Trophoblast cell (in vitro differentiated cells and primary cell): ENCODE data around the gene SDE2.
A peak's percentile ranks its signal among the peaks of the same experiment; 100 is the strongest.

Source experiments
- DNase-seq, 2 donors: peaks; one replicate each; pipeline ENCODE4 v3.0.0-alpha.2; 2016
- H2AFZ ChIP-seq: 2 replicates; pipeline ENCODE4 v1.6.1; 2013; ENCODE audit warnings: low read length, moderate library complexity, mild to moderate bottlenecking; ENCODE audit not compliant: insufficient read depth, poor library complexity
- H2AK5ac ChIP-seq: 2 replicates; pipeline ENCODE4 v1.6.1; 2013; ENCODE audit warnings: mild to moderate bottlenecking, low read length
- H2BK120ac ChIP-seq: 2 replicates; pipeline ENCODE4 v1.6.1; 2013; ENCODE audit warnings: low read length, mild to moderate bottlenecking, moderate library complexity; ENCODE audit not compliant: insufficient read depth, poor library complexity
- H2BK12ac ChIP-seq: 2 replicates; pipeline ENCODE4 v1.6.1; 2013; ENCODE audit warnings: mild to moderate bottlenecking, low read length, moderate library complexity
- H2BK5ac ChIP-seq: 2 replicates; pipeline ENCODE4 v1.6.1; 2013; ENCODE audit warnings: low read length, low read depth, moderate library complexity, mild to moderate bottlenecking; ENCODE audit not compliant: poor library complexity
- H3K14ac ChIP-seq: 2 replicates; pipeline ENCODE4 v1.6.1; 2013; ENCODE audit warnings: mild to moderate bottlenecking, low read length
- H3K18ac ChIP-seq: 2 replicates; pipeline ENCODE4 v1.6.1; 2013; ENCODE audit warnings: mild to moderate bottlenecking, low read length
- H3K23ac ChIP-seq: 2 replicates; pipeline ENCODE4 v1.6.1; 2013; ENCODE audit warnings: low read length
- H3K27ac ChIP-seq: 2 replicates; pipeline ENCODE4 v1.5.1; 2013; ENCODE audit warnings: low read depth, mild to moderate bottlenecking, inconsistent platforms, low read length, moderate library complexity
- H3K27me3 ChIP-seq: 2 replicates; pipeline ENCODE4 v1.6.1; 2013; ENCODE audit warnings: inconsistent platforms, mild to moderate bottlenecking, low read length, moderate library complexity; ENCODE audit not compliant: insufficient read depth
- H3K36me3 ChIP-seq, 2 experiments: 1 replicate in 1 of 2; 2 replicates in 1 of 2; pipeline ENCODE4 v1.6.1; 2013; ENCODE audit warnings: low read length in 2 of 2, mild to moderate bottlenecking in 2 of 2, moderate library complexity in 1 of 2; ENCODE audit not compliant: insufficient read depth in 2 of 2, control insufficient read depth in 1 of 2
- H3K4ac ChIP-seq: 2 replicates; pipeline ENCODE4 v1.6.1; 2013; ENCODE audit warnings: low read depth, mild to moderate bottlenecking, low read length, moderate library complexity
- H3K4me1 ChIP-seq, 2 experiments: 1 replicate in 1 of 2; 2 replicates in 1 of 2; pipeline ENCODE4 v1.6.1; 2013; ENCODE audit warnings: low read length in 2 of 2, mild to moderate bottlenecking in 2 of 2, moderate library complexity in 1 of 2; ENCODE audit not compliant: insufficient read depth in 2 of 2, control insufficient read depth in 1 of 2
- H3K4me2 ChIP-seq: 2 replicates; pipeline ENCODE4 v1.6.1; 2013; ENCODE audit warnings: inconsistent platforms, mild to moderate bottlenecking, low read length, moderate library complexity
- H3K4me3 ChIP-seq: 2 replicates; pipeline ENCODE4 v1.5.1; 2013; ENCODE audit warnings: mild to moderate bottlenecking, low read depth, low read length, inconsistent platforms
- H3K79me1 ChIP-seq: one replicate; pipeline ENCODE4 v1.6.1; 2013; ENCODE audit warnings: low read length
- H3K79me2 ChIP-seq: 2 replicates; pipeline ENCODE4 v1.6.1; 2013; ENCODE audit warnings: low read length, mild to moderate bottlenecking; ENCODE audit not compliant: control insufficient read depth, insufficient read depth, poor library complexity
- H3K9ac ChIP-seq: 2 replicates; pipeline ENCODE4 v1.6.1; 2013; ENCODE audit warnings: mild to moderate bottlenecking, low read length
- H3K9me3 ChIP-seq: 2 replicates; pipeline ENCODE4 v1.6.1; 2013; ENCODE audit warnings: low read depth, mild to moderate bottlenecking, control low read depth, inconsistent platforms, low read length; ENCODE audit not compliant: insufficient read depth
- H4K12ac ChIP-seq: 2 replicates; pipeline ENCODE4 v1.6.1; 2013; ENCODE audit warnings: low read depth, mild to moderate bottlenecking, low read length, moderate library complexity
- H4K8ac ChIP-seq: 2 replicates; pipeline ENCODE4 v1.6.1; 2013; ENCODE audit warnings: low read depth, mild to moderate bottlenecking, low read length, moderate library complexity
- H4K91ac ChIP-seq: one replicate; pipeline ENCODE4 v1.6.1; 2013; ENCODE audit warnings: low read depth, mild to moderate bottlenecking, low read length, moderate library complexity
- WGBS: extraction: QIAGEN DNeasy Blood & Tissue Kit; methylation state at CpG from one replicate; pipeline ENCODE4 v1.1.7; 2013; ENCODE audit warnings: missing lambda C conversion rate; ENCODE audit not compliant: insufficient read length, insufficient coverage; ENCODE audit errors: extremely low coverage; 5-methylcytosine and 5-hydroxymethylcytosine counted together

Gene SDE2

GRCh38 chr1:225950905-225951497 is 48.1 kb downstream of the SDE2 start:
- Histone ChIP-seq H3K79me2 (no peaks in the 10 kb centered on the region), H3K4me2 (no peak overlapping the region), H3K4ac (no peak overlapping the region), H2AFZ (no peak overlapping the region), H2BK12ac (no peak overlapping the region), H3K4me1 (no peaks in the 10 kb centered on the region), H3K27me3 (no peaks in the 10 kb centered on the region), H2AK5ac (no peak overlapping the region), H4K8ac (no peak overlapping the region), H2BK120ac (no peak overlapping the region), H4K12ac (no peak overlapping the region), H3K14ac (no peak overlapping the region), H3K4me3 (no peak overlapping the region), H3K36me3 (no peaks in the 10 kb centered on the region), H3K79me1 (no peaks in the 10 kb centered on the region), H2BK5ac (no peak overlapping the region), H4K91ac (no peak overlapping the region), H3K27ac (no peak overlapping the region), H3K23ac (no peak overlapping the region), H3K18ac (no peak overlapping the region), H3K9me3 (no peaks in the 10 kb centered on the region), H3K9ac (no peak overlapping the region)
- DNase-seq = no peak
- WGBS = no CpG with 5 or more reads among the region's 9 CpGs

- DNase-seq = no peak
- no peaks in the 10 kb centered on the region for H3K79me1 ChIP-seq
- no peak overlapping the region for H2BK5ac ChIP-seq
- H3K14ac ChIP-seq = no peak overlapping the region
- H3K27me3 ChIP-seq = no peaks in the 10 kb centered on the region
- H3K9ac ChIP-seq = no peak overlapping the region
- no peak overlapping the region for H3K27ac ChIP-seq
- H3K4me3 ChIP-seq = no peak overlapping the region
- H2AFZ ChIP-seq = no peak overlapping the region
- H3K36me3 ChIP-seq = no peaks in the 10 kb centered on the region
- no peaks in the 10 kb centered on the region for H3K9me3 ChIP-seq
- no peak overlapping the region for H4K8ac ChIP-seq
- H3K79me2 ChIP-seq = peaks cover 2% of the 10 kb centered on the region
- H3K23ac ChIP-seq = no peak overlapping the region
- H3K4me2 ChIP-seq = no peak overlapping the region
- H3K4me1 ChIP-seq = peaks cover 0 to 3% of the 10 kb centered on the region in 2 experiments
- no peak overlapping the region for H2AK5ac ChIP-seq
- H2BK120ac ChIP-seq = no peak overlapping the region
- H4K91ac ChIP-seq = no peak overlapping the region
- WGBS = no CpG with 5 or more reads among the region's 6 CpGs
- H3K18ac ChIP-seq = no peak overlapping the region
- no peak overlapping the region for H4K12ac ChIP-seq
- H3K4ac ChIP-seq = no peak overlapping the region
- no peak overlapping the region for H2BK12ac ChIP-seq
Observed at GRCh38 chr1:225949041-225949440, 50.1 kb downstream of the SDE2 start.

GRCh38 chr1:225946803-225947202 is 52.3 kb downstream of the SDE2 start:
- no peak overlapping the region for H3K23ac ChIP-seq
- no peak overlapping the region for H3K18ac ChIP-seq
- no peak overlapping the region for H3K4me3 ChIP-seq
- H4K91ac ChIP-seq = no peak overlapping the region
- H3K9ac ChIP-seq = no peak overlapping the region
- no peak for DNase-seq
- no peak overlapping the region for H3K4me2 ChIP-seq
- no CpG with 5 or more reads among the region's 5 CpGs for WGBS
- no peak overlapping the region for H4K12ac ChIP-seq
- no peak overlapping the region for H2BK5ac ChIP-seq
- H3K27me3 ChIP-seq = no peaks in the 10 kb centered on the region
- peaks cover 0 to 4% of the 10 kb centered on the region in 2 experiments for H3K4me1 ChIP-seq
- no peak overlapping the region for H4K8ac ChIP-seq
- no peak overlapping the region for H3K14ac ChIP-seq
- no peak overlapping the region for H2AK5ac ChIP-seq
- no peak overlapping the region for H3K4ac ChIP-seq
- H3K9me3 ChIP-seq = no peaks in the 10 kb centered on the region
- no peaks in the 10 kb centered on the region for H3K36me3 ChIP-seq
- no peaks in the 10 kb centered on the region for H3K79me1 ChIP-seq
- no peak overlapping the region for H2BK120ac ChIP-seq
- no peak overlapping the region for H2BK12ac ChIP-seq
- no peak overlapping the region for H2AFZ ChIP-seq
- H3K79me2 ChIP-seq = peaks cover 2% of the 10 kb centered on the region
- H3K27ac ChIP-seq = no peak overlapping the region

GRCh38 chr1:225946082-225946620 is 53.0 kb downstream of the SDE2 start:
- no peak for DNase-seq
- H4K91ac ChIP-seq = no peak overlapping the region
- WGBS = no CpG with 5 or more reads among the region's 4 CpGs
- no peak overlapping the region for H3K18ac ChIP-seq
- no peak overlapping the region for H2AFZ ChIP-seq
- H3K36me3 ChIP-seq = no peaks in the 10 kb centered on the region
- no peaks in the 10 kb centered on the region for H3K79me1 ChIP-seq
- no peak overlapping the region for H2BK12ac ChIP-seq
- H2AK5ac ChIP-seq = no peak overlapping the region
- no peak overlapping the region for H3K4me3 ChIP-seq
- H2BK5ac ChIP-seq = peak overlapping the region; percentile 100
- peaks cover 3 to 9% of the 10 kb centered on the region in 2 experiments for H3K4me1 ChIP-seq
- H4K12ac ChIP-seq = peak overlapping the region; percentile 100
- H3K4me2 ChIP-seq = no peak overlapping the region
- H3K27ac ChIP-seq = no peak overlapping the region
- peak overlapping the region; percentile 100 for H3K4ac ChIP-seq
- no peak overlapping the region for H3K23ac ChIP-seq
- H3K79me2 ChIP-seq = peaks cover 2% of the 10 kb centered on the region
- no peak overlapping the region for H3K9ac ChIP-seq
- no peak overlapping the region for H3K14ac ChIP-seq
- no peak overlapping the region for H4K8ac ChIP-seq
- peak overlapping the region; percentile 100 for H2BK120ac ChIP-seq
- no peaks in the 10 kb centered on the region for H3K27me3 ChIP-seq
- H3K9me3 ChIP-seq = no peaks in the 10 kb centered on the region
